Spleen (tissue), 11 donors: Measurements from ENCODE around the gene SPDEF. TPM values are rescaled to one million over a fixed set of nuclear protein-coding genes. Genes with fewer than 3 reads are reported as not detected.
A peak's percentile ranks its signal among the peaks of the same experiment; 100 is the strongest.

Source experiments
- DNase-seq: peaks from one replicate; pipeline ENCODE4 v3.0.0-alpha.2; 2020
- H3K27ac ChIP-seq, 8 donors: fragments of 200-600 bp; sonication (generic) in 7 of 8; 1 replicate in 4 of 8; 2 replicates in 4 of 8; pipeline versions ENCODE4 v1.5.0 to v1.8.0; 2016 to 2021; ENCODE audit warnings: inconsistent platforms in 4 of 8, mild to moderate bottlenecking in 4 of 8, moderate library complexity in 1 of 8
- H3K27me3 ChIP-seq, 7 donors: fragments of 200-600 bp; sonication (generic) in 6 of 7; replicated peaks in 1 of 7; 1 replicate in 4 of 7; 2 replicates in 3 of 7; pipeline versions ENCODE4 v1.5.0 to v1.8.0; 2016 to 2021; ENCODE audit warnings: inconsistent platforms in 3 of 7, mild to moderate bottlenecking in 1 of 7
- H3K36me3 ChIP-seq, 6 donors: fragments of 200-600 bp; sonication (generic) in 5 of 6; 1 replicate in 4 of 6; 2 replicates in 2 of 6; pipeline versions ENCODE4 v1.5.0 to v1.8.0; 2016 to 2021; ENCODE audit warnings: inconsistent platforms in 2 of 6
- H3K4me1 ChIP-seq, 6 donors: fragments of 200-600 bp; sonication (generic) in 5 of 6; 1 replicate in 3 of 6; 2 replicates in 3 of 6; pipeline versions ENCODE4 v1.5.0 to v1.8.0; 2016 to 2021; ENCODE audit warnings: inconsistent platforms in 3 of 6
- H3K4me3 ChIP-seq, 8 donors: fragments of 200-600 bp; sonication (generic) in 7 of 8; 1 replicate in 4 of 8; 2 replicates in 4 of 8; pipeline versions ENCODE4 v1.5.0 to v1.8.0; 2016 to 2021; ENCODE audit warnings: inconsistent platforms in 4 of 8, mild to moderate bottlenecking in 4 of 8, moderate library complexity in 2 of 8
- H3K9me3 ChIP-seq, 8 donors: fragments of 200-600 bp; sonication (generic) in 7 of 8; 1 replicate in 4 of 8; 2 replicates in 4 of 8; pipeline versions ENCODE4 v1.5.0 to v1.8.0; 2016 to 2021; ENCODE audit warnings: inconsistent platforms in 4 of 8
- CTCF ChIP-seq, 11 experiments: fragments of 200-600 bp in 7 of 11; fragments of 450-650 bp in 4 of 11; sonication (generic) in 4 of 11; IDR thresholded peaks in 8 of 11; conservative IDR thresholded peaks in 3 of 11; 1 replicate in 7 of 11; 2 replicates in 4 of 11; pipeline versions ENCODE4 v1.4.0 to v1.8.0; 2016 to 2021; ENCODE audit warnings: antibody characterized with exemption in 11 of 11, inconsistent platforms in 4 of 11, mild to moderate bottlenecking in 1 of 11
- POLR2A ChIP-seq, 3 donors: fragments of 450-650 bp; IDR thresholded peaks; one replicate each; pipeline ENCODE4 v1.5.1; 2017; ENCODE audit warnings: antibody characterized with exemption in 3 of 3, mild to moderate bottlenecking in 1 of 3
- POLR2AphosphoS5 ChIP-seq, 3 donors: sonication (generic); formaldehyde crosslinking; IDR thresholded peaks; one replicate each; pipeline ENCODE4 v1.5.1; 2017; ENCODE audit warnings: antibody characterized with exemption in 3 of 3
- WGBS, 5 donors: extraction: QIAGEN DNeasy Blood & Tissue Kit in 3 of 5; methylation state at CpG; one replicate each; pipeline versions ENCODE4 v1.1.5 to v1.1.7; 2013 to 2018; 5-methylcytosine and 5-hydroxymethylcytosine counted together
- intact Hi-C: fragments of 100-400 bp; cut with DNase I; formaldehyde crosslinking; loops from one replicate; pipeline ENCODE4 v1.15.0; 2023; ENCODE audit warnings: low total_unique reads
- polyA plus RNA-seq, 3 donors: library from polyadenylated mRNA; stranded (reverse); fragments of 200-250 nt; gene quantifications; one replicate each; pipeline ENCODE4 v1.2.1, GENCODE V29; 2013
- total RNA-seq, 7 donors: library from RNA; depleted of rRNA in 3 of 7; stranded (reverse); fragments of >200 nt in 3 of 7; fragmentation: NEBNext Ultra II Directional in 4 of 7; extraction: Animal tissue kit (Norgen Biotek cat#: 25700) in 4 of 7; gene quantifications; one replicate each; pipeline versions ENCODE4 v1.1.0 to v1.2.1, GENCODE V29; 2016 to 2021
- donor health status: healthy with polysubstance abuse.
- donor health status: DM: no; HTN: no; CAD: no; lungs with moderate emphysema.
- donor health status: DM: no; HTN: no; CAD: no.
- donor health status: Bipolar disorder and iron deficiency.
- donor health status: healthy.
- donor health status: DM: no; HTN: no; CAD: no.
- donor health status: DM: yes; HTN: yes; CAD: no.

Gene SPDEF
- total and polyA plus RNA-seq, 10 donors: 0.03 to 0.32 (median 0.13) TPM; not detected in 7

- TF ChIP-seq CTCF (IDR thresholded peaks at IDR 0.05 in 8 of 11, conservative IDR thresholded peaks at IDR 0.05 in 3 of 11): no peak
- Histone ChIP-seq H3K36me3 (no peaks in the 10 kb centered on the region), H3K27me3 (no peaks in the 10 kb centered on the region), H3K4me3 (peak overlapping the region in 2 of 8 donors; percentile 7 to 20), H3K4me1 (peaks cover 0 to 8% (median 5%) of the 10 kb centered on the region in 6 donors), H3K27ac (peak overlapping the region in 1 of 8 donors; percentile 8), H3K9me3 (no peaks in the 10 kb centered on the region)
- DNase-seq: no peak
- WGBS, 5 donors: 73 to 95% (median 86%) methylated on average over 15 of the region's 15 CpGs
- intact Hi-C loops: no loop called here
Measured at GRCh38 chr6:34532230-34532629, 23.9 kb downstream of the SPDEF start.

- TF ChIP-seq POLR2A (IDR thresholded peaks at IDR 0.05) (peak in 1 of 3 donors; percentile 14), CTCF (IDR thresholded peaks at IDR 0.05 in 8 of 11, conservative IDR thresholded peaks at IDR 0.05 in 3 of 11) (no peak), POLR2AphosphoS5 (IDR thresholded peaks at IDR 0.05) (peak in 2 of 3 donors; percentile 76 to 88)
- no peaks in the 10 kb centered on the region for H3K9me3 ChIP-seq
- peaks cover 1 to 11% (median 8%) of the 10 kb centered on the region in 6 donors for H3K4me1 ChIP-seq
- no peaks in the 10 kb centered on the region for H3K36me3 ChIP-seq
- peak; percentile 84 for DNase-seq
- no peaks in the 10 kb centered on the region for H3K27me3 ChIP-seq
- WGBS, 5 donors: 73 to 95% (median 79%) methylated on average over 29 of the region's 29 CpGs
- peak overlapping the region in 3 of 8 donors; percentile 7 to 20 (median 15) for H3K4me3 ChIP-seq
- intact Hi-C loops: no loop called here
- peak overlapping the region in 4 of 8 donors; percentile 21 to 64 (median 40) for H3K27ac ChIP-seq
Measured at GRCh38 chr6:34531580-34532201, 24.4 kb downstream of the SPDEF start.

- intact Hi-C loops: no loop called here
- Histone ChIP-seq H3K4me3 (peak overlapping the region in 1 of 8 donors; percentile 8), H3K4me1 (peaks cover 6 to 18% (median 13%) of the 10 kb centered on the region in 6 donors), H3K27me3 (no peaks in the 10 kb centered on the region), H3K27ac (peak overlapping the region in 2 of 8 donors; percentile 48 to 64), H3K9me3 (no peaks in the 10 kb centered on the region), H3K36me3 (no peaks in the 10 kb centered on the region)
- 85 to 95% (median 91%) methylated on average over 13 to 18 of the region's 18 CpGs for WGBS, 5 donors
- DNase-seq: no peak
- TF ChIP-seq CTCF (IDR thresholded peaks at IDR 0.05 in 8 of 11, conservative IDR thresholded peaks at IDR 0.05 in 3 of 11): no peak
- no peak for TF ChIP-seq POLR2A (IDR thresholded peaks at IDR 0.05)
- TF ChIP-seq POLR2AphosphoS5 (IDR thresholded peaks at IDR 0.05): no peak
Measured at GRCh38 chr6:34530753-34531365, 25.3 kb downstream of the SPDEF start.

- Histone ChIP-seq H3K4me1 (peaks cover 6 to 18% (median 13%) of the 10 kb centered on the region in 6 donors), H3K27me3 (no peaks in the 10 kb centered on the region), H3K9me3 (no peaks in the 10 kb centered on the region), H3K4me3 (no peak overlapping the region), H3K27ac (no peak overlapping the region), H3K36me3 (no peaks in the 10 kb centered on the region)
- TF ChIP-seq POLR2AphosphoS5 (IDR thresholded peaks at IDR 0.05) (no peak), POLR2A (IDR thresholded peaks at IDR 0.05) (no peak), CTCF (IDR thresholded peaks at IDR 0.05 in 8 of 11, conservative IDR thresholded peaks at IDR 0.05 in 3 of 11) (no peak)
- intact Hi-C loops: loop anchor here (10.0 kb wide), 1 partner anchor 75 kb away; no protein-coding TSS in a partner anchor
- no peak for DNase-seq
- WGBS, 5 donors: 74 to 88% (median 83%) methylated on average over 8 to 10 of the region's 10 CpGs
Measured at GRCh38 chr6:34529665-34530327, 26.3 kb downstream of the SPDEF start.
